RWPE2 (cell line): ENCODE results near the gene FUT1.

Experiments
- ATAC-seq: fragments of 200-7000 bp; cut with Tn5 transposase; 3 replicates; pipeline ENCODE4 v1.9.1; 2021; ENCODE audit warnings: low read depth
- DNase-seq: peaks from one replicate; pipeline ENCODE4 v3.0.0-alpha.2; 2020; ENCODE audit warnings: low spot score
- H3K27ac ChIP-seq: fragments of 450-650 bp; 2 replicates; pipeline ENCODE4 v1.5.1; 2017; ENCODE audit warnings: mild to moderate bottlenecking; ENCODE audit not compliant: poor library complexity, severe bottlenecking
- H3K27me3 ChIP-seq: fragments of 250-450 bp; sonication (Bioruptor Pico); 2 replicates; pipeline ENCODE4 v1.5.1; 2021; ENCODE audit warnings: mild to moderate bottlenecking, moderate library complexity; ENCODE audit not compliant: insufficient read depth, poor library complexity, severe bottlenecking
- H3K36me3 ChIP-seq: fragments of 250-450 bp; sonication (Bioruptor Pico); 2 replicates; pipeline ENCODE4 v1.5.1; 2020; ENCODE audit warnings: low read depth, mild to moderate bottlenecking, moderate library complexity
- H3K4me1 ChIP-seq: fragments of 250-450 bp; sonication (Bioruptor Pico); 2 replicates; pipeline ENCODE4 v1.5.1; 2021; ENCODE audit warnings: mild to moderate bottlenecking, moderate library complexity; ENCODE audit not compliant: insufficient read depth, poor library complexity, severe bottlenecking
- H3K4me3 ChIP-seq: fragments of 250-450 bp; sonication (Bioruptor Pico); 2 replicates; pipeline ENCODE4 v1.5.1; 2021; ENCODE audit warnings: mild to moderate bottlenecking, moderate library complexity; ENCODE audit not compliant: severe bottlenecking
- H3K9me3 ChIP-seq: fragments of 250-450 bp; sonication (Bioruptor Pico); 2 replicates; pipeline ENCODE4 v1.5.1; 2021; ENCODE audit warnings: mild to moderate bottlenecking, moderate library complexity; ENCODE audit not compliant: severe bottlenecking
- CTCF ChIP-seq: fragments of 450-650 bp; IDR thresholded peaks from one replicate; pipeline ENCODE4 v1.5.1; 2017; ENCODE audit warnings: mild to moderate bottlenecking, moderate library complexity; ENCODE audit not compliant: poor library complexity, severe bottlenecking

Gene FUT1

GRCh38 chr19:48738557-48739403, 13.7 kb downstream of the FUT1 start:
- peak; percentile 82 for ATAC-seq

GRCh38 chr19:48737360-48737998, 15.0 kb downstream of the FUT1 start:
- Histone ChIP-seq H3K36me3 (no peaks in the 10 kb centered on the region), H3K4me3 (no peak overlapping the region), H3K4me1 (peaks cover 11% of the 10 kb centered on the region), H3K9me3 (no peaks in the 10 kb centered on the region), H3K27ac (no peak overlapping the region), H3K27me3 (no peaks in the 10 kb centered on the region)
- ATAC-seq (no peak), DNase-seq (no peak)
- no peak for TF ChIP-seq CTCF

More at GRCh38 chr19:48738557-48739403, 13.7 kb downstream of the FUT1 start:
- TF ChIP-seq CTCF: peak; percentile 77
- Histone ChIP-seq H3K27me3 (no peaks in the 10 kb centered on the region), H3K4me3 (peak overlapping the region; percentile 42), H3K36me3 (no peaks in the 10 kb centered on the region), H3K27ac (no peak overlapping the region), H3K4me1 (peaks cover 11% of the 10 kb centered on the region), H3K9me3 (no peaks in the 10 kb centered on the region)
- DNase-seq: peak; percentile 92

GRCh38 chr19:48735031-48735615, 17.3 kb downstream of the FUT1 start:
- Histone ChIP-seq H3K27ac (no peak overlapping the region), H3K9me3 (no peaks in the 10 kb centered on the region), H3K4me1 (no peaks in the 10 kb centered on the region), H3K4me3 (peak overlapping the region; percentile 14), H3K36me3 (no peaks in the 10 kb centered on the region), H3K27me3 (no peaks in the 10 kb centered on the region)
- peak; percentile 45; the same call in 2 of the 3 replicates for ATAC-seq
- TF ChIP-seq CTCF: no peak
- no peak for DNase-seq

GRCh38 chr19:48734625-48735024, 17.8 kb downstream of the FUT1 start:
- ATAC-seq (no peak), DNase-seq (no peak)
- TF ChIP-seq CTCF: no peak
- Histone ChIP-seq H3K36me3 (no peaks in the 10 kb centered on the region), H3K27me3 (no peaks in the 10 kb centered on the region), H3K4me3 (no peak overlapping the region), H3K4me1 (no peaks in the 10 kb centered on the region), H3K27ac (no peak overlapping the region), H3K9me3 (no peaks in the 10 kb centered on the region)
